GM18873 (cell line): ENCODE data around the gene ABI3.

ENCODE experiments used
- ATAC-seq: cut with Tn5 transposase; IDR thresholded peaks from one replicate; pipeline ENCODE4 v1.9.1; 2021; ENCODE audit warnings: mild to moderate bottlenecking, moderate library complexity, moderate number of reproducible peaks; ENCODE audit not compliant: unreplicated experiment, low FRiP score

ABI3 gene

DNA sequence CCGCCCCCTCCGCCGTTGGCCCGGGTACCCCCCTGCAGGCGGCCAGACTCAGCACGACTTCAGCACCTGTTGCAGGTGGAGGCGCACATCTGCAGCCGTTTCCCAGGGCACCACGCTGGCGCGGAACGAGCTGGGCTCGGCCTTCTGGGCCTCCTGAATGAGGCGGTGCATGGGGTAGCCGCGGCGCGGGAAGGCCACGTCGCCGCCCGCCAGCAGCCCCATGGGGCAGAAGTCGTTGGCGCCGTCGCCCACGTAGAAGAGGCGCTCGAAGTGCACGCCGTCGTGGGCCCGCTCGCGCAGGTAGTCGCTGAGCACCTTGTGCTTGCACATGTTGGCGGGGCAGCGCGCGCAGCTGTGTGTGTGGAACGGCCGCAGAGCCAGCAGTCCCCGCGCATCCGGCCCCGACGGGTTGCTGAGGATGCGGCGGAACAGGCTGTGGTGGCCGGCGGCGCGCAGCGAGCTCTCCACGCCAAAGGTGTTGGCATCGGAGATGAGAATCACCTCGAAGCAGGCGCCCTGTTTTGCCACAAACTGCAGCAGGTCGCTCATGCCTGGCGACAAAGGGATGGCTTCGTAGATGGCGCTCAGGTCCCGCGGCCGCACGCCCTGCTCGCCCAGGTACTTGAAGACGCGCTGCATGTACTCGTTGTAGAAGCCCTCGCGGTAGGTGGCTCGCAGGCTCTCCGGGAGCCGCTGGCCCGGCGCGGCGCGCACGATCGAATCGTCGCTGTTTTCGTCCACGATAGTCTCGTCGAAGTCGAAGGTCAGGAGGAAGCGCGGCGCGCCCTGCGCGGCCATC, 13.9 kb downstream of the ABI3 start:
- no peak for ATAC-seq

DNA sequence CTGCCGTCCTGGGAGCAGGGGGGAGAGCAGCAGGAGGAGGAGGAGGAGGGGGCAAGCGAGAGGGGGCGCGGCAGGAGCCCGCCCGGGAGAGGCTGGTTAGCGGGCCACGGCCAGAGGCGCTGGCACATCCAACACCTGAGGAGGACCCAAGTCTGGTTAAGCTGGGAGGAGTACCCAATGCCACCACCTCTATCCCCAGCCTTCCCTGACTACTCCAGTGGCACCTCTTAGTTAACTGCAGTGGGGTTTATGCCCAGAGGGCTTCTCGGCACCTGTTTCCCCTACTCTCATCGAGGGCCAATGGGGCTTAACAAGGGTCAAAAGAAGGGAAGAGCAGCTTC, 14.5 kb downstream of the ABI3 start:
- ATAC-seq = no peak

DNA sequence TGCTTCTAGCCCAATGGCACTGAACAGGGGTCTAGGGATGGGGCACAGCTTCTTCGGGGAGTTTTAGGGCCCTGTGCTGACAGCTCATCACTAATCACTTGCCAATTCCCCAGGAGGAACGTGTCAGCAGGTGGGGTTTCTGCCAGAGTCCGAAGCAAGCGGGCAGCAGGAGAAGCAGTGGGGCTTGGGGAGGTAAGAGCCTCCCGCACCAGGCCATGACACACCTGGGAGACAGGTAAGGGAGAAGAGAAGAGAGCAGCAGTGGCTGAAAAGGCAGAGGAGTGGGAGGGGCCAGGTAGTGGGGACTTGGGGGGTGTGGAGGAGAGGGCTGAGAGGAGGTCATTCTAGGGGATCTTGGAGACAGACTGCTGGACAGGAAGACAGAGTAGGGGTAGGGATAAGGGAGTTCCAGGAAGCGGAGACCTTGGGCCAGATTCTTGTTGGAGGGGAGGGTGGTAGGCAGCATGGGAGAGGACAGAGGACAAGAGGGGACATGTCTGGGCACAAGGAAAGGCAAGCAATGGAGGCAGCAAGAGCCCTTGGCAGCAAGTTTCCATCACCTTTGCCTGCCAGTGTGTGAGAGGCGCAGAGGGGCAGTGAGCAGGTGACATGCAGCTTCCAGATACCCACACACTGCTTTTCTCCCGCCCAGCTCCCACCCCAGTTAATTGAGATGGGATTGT, 15.2 kb downstream of the ABI3 start:
- no peak for ATAC-seq

DNA sequence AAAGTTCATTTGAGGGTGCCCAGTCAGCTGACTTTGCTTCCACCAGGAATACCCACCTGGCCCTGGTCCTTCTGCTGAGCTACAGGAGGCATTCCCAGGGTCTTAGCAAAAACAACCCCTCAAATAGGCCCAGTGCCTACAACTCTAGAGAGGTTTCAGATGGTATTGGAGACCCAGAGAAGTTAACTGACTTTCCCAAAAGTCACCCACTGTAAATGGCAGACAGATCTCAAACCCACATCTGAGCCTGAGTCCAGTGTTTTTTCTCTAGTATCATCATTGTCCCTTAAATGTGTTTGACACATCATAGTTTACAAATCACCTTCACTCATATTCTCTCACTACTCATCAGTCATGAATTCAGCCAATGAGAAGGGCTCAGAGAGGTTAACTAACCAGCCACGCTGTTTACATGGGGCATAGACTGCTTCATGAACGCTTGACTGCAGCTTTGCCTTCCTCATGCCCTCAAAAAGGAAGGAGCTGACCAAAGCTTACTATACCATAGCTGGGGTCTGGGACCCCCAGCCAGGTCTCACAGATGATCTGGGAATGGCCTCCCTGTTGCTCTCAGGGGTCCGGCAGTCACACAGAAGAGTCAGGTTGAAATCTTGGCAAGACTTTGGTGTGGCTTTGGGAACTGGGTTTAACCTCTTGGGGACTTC, 16.4 kb downstream of the ABI3 start:
- no peak for ATAC-seq

DNA sequence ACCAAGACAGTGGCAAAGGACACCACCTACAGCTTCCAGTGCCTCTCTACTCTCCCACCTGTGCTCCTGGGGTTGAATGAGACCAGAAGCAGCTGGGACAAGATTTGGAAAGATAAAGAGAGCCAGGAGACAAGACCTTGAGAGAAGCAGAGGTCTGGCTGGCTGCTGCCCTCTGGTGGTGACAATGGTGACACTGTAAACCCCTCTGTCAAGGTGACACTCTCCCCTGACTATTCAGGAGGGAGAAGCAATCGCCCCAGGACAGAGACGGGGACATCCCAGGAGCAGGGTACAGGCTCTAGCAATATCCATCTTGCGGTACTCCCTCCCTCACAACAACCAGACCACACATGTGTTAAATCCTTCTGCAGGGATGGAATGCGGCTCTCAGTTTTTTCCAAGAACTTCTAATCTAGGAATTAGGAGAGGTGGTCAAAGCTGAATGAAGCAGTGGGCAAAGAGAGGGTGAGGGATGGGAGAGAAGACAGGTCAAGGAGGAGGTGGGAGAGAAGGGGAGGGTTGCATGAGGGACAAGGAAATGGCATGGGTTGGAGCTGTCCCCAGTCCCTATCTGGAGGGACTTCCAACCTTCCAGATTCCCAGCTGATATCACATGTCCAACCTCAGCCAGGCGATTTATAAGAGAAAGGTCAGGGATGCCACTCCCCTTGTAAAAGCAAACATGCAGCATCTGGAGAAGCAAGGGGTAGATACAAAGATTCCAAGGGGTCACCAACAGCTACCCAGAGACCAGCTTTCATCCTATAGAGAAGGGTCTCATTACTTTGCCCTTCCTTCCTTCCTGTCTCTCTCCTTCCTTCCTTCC, 17.1 kb downstream of the ABI3 start:
- no peak for ATAC-seq

DNA sequence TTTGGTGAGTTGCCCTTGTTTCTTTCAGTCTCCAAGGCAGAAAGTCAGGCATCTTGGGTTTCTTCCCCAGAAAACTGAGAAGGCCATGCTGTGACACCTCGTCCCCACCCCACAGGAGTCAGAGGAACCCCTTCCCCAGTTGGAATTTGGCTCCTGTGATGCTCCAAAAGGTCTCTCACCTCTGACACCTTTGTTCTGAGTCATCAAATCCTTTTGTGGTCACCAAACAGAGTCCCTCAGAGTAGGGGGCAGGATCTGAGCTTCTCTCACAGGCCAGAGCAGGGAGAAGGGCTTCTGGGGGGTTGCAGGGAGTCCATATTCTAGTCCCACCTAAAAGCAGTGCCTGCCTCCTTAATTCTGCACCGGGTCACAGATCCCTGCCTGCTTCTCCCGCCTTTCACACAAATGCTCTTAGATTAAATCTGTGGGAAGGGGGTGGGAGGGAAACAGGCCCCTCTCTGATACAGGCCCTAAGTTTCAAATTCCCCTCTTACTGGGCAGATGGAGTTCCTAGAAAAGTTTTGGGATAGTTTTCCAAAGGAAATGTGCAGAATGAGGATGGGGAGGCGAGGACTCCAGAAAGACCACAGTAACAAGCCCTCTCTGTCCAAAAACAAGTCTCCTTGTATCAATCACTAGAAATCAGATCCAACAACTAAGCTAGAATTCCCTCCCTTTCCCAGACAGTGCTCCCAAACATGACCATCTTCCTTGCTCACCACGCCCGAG, 18.7 kb downstream of the ABI3 start:
- ATAC-seq = no peak

DNA sequence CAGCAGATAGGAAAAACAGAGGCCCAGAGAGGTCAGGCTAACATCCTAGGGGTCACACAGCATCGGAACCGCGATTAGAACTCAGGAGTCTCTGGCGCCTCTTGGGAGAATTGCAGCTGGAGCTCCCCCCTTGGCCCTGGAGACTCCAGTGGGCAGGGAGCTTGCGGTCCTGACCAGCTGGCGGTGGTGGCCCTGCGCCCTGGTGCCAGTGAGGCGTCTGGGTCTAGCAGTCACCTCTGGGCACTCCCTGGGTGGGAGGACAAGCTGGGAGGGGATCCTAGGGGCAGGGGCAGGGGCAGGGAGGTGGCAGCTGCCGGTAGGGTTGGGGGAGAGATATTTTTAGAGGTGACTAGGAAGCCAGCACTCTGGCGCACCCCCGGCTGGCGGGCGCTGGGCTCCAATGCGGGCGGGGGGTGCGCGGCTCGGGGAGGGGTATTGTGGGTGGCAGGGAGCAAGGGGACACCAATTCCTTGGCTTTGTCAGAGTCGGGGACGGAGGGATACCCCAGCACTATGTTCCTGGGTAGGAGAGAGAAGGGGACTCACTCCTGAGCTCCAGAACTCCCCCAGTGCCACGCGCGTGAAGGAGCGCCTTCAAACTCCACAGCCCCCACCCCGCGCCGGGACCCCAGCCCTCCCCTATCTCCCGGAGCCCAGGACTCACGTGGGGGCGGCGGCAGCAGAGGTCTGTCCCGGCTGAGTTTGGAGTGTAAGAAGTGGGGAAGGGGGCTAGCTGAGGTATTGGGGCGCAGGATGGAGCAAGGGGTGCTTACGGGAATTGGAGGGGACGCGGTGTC, 19.5 kb downstream of the ABI3 start:
- ATAC-seq = no peak

DNA sequence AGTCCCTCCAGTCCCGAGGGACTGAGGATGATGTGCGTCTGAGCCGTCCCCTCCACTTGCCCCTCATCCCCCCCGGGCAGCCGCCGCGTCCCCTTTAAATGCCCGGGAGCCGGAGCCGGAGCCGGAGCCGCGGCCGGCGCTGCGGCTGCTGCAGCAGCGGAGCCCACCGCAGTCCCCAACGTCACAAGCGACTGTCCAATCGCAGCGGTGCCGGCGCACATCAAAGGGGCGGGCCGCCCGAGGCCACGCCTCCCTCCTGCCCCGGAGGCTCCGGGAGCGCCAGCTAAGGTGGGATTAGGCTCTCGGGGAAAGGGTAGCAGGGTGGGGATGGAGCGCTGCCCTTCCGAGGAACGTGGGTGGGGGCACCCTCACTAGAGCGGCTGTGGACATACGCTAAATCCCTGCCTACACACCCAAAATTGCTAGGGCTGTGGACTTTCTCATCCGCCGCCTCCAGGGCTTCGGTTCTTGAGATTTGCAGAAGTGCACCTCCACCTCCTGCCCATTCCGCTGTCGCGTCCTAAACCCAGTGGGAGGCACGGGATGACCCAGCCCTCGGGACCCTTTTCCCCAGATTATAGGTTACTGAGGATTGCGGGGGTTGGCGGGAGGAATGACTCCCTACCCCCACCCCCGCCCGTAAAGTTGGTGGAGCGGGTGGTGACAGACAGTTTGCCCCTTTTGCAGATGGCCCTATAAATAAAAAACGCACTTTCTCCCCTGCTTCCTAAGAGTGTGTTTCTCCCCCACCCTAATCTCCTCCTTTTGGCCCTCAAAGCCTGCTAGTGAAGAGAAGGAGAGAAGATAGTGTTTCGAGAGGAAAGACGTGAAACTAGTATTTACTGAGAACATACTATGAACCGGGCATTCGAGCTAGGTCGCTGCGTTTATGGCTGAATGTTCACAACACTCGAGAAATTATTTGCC, 20.4 kb downstream of the ABI3 start, which contains the start of gene PHOSPHO1:
Gene PHOSPHO1 (minus strand): TSS at position 152 of the 927 bp plus-strand sequence. CDS start 4,096 bp downstream, outside the sequence.
- ATAC-seq = peak; percentile 65

DNA sequence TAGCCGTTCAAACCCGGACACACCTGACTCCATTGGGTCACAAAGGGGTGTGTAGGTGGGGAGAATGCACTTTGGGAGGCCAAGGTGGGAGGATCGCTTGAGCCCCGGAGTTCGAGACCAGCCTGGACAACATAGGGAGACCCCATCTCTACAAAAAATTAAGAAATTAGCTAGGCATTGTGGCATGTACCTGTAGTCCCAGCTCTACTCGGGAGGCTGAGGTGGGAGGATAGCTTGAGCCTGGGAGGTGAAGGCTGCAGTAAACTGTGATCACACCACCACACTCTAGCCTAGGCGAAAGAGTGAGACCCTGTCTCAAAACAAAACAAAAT, 21.0 kb downstream of the ABI3 start:
- ATAC-seq = no peak

DNA sequence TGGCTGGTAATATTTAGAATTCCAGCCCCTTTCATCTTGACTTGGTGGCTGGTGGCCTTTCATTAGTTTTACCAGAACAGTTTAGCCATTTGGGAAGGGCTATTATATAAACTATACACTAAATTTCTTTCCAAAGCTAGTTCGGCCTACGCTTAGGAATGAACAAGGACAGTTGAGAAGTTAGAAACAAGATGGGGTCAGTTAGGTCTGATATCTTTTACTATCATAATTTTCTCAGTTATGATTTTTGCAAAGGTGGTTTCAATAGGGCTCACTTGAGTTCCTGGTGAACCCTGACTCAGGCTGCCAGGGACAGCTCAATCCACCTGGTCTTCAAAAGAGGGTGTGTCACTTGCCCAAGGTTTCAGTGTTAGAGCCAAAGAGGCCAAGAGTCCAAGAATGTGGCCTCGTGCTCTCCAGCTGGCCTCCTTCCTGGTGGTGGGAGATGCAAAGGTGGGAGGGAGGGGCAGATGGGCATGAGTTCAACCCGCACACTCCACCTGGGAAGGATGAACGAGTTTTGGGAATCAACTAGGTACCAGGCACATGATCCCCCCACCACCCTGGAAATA, 24.1 kb downstream of the ABI3 start:
- no peak for ATAC-seq

DNA sequence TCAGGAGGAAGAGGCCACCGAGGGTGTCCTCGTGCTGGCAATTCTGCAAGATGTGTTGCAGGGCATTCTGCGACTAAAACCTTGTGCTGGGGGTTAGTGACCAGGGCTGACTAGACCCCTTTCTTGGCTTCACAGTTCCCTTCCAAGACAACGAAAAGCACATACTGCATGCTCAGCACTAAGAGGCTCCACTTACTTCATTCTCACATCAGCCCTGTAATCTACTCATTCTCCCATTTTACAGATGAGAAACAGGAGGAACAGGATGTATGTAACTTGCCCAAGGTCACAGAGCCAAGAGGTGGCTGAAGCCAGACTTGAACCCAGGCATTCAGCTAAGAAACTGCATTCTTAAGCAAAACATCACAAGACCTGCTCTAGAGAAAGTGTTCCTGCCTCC, 25.4 kb downstream of the ABI3 start:
- no peak for ATAC-seq

DNA sequence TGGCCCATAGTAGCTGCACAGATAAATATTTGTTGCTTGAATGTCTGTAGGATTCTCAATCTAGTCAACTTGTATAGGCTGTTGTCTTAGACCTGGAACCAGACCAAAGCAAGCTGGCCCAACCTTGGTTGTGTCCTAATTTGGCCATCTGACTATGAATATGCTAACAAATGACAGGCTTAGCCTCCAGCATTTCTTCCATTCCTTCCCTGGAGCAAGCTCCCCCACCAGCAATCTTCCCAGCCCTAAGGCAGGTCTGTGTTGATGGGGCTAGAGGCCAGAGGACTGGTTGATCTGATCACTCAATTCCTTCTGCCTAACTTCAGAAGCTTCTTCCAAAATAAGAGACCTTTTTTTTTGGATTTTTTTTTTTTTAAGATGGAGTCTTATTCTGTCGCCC, 29.5 kb downstream of the ABI3 start:
- ATAC-seq = no peak

DNA sequence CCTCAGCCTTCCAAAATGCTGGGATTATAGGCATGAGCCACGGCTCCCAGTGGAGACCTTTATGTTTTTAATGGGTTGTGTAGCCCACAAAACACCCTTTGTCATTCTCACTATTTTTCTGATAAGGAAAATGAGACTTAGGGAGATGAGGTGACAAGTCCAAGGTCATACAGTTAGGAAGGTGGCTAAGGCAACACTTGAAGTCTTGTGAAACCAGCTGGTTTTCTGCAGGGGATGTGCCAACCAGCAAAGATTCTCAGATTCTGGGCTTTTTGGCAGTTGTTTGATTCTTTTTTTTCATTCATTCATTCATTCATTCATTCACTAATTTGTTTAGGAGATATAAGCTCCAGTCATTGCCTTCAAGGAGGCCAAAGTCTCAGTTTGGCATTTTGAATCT, 30.1 kb downstream of the ABI3 start:
- ATAC-seq = no peak

DNA sequence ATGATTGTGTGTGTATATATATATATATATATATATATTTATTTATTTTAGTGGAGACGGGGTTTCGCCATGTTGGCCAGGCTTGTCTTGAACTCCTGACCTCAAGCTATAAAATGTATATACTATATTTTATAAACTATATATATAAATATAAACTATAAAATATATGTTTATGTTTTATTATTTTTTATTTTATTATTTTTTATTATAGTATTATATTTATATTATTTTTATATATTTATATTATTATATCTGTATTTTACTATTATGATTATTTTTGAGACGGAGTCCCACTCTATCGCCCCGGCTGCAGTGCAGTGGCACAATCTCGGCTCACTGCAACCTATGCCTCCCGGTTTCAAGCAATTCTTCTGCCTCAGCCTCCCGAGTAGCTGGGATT, 30.5 kb downstream of the ABI3 start:
- ATAC-seq = no peak

DNA sequence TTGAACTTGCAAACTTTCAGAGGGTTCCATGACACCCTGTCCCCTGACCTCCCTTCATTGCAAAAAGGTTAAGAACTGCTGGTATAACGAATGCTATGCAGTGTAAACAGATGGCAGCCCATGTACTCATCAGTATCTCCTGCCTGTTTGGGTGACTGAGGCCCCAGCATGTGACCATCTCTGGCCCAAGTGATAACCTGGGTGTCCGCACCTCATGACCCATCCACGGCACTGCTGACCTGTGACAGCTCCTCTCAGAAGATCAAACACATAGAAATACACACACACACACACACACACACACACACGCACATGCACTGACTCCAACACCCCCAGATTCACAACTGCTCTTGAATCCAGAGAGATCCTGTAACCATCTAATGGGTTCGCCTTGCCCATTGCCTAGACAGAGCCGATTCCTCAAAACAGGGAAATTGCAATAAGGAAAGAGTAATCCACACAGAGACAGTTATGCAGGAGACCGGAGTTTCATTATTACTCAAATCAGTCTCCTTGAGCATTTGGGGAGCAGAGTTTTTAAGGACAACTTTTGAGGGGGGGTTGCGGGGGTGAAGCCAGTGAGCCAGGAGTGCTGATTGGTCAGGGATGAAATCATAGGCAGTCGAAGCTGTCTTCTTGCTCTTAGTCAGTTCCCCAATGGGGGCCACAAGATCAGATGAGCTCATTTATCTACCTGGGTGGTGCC, 31.3 kb downstream of the ABI3 start:
- no peak for ATAC-seq

DNA sequence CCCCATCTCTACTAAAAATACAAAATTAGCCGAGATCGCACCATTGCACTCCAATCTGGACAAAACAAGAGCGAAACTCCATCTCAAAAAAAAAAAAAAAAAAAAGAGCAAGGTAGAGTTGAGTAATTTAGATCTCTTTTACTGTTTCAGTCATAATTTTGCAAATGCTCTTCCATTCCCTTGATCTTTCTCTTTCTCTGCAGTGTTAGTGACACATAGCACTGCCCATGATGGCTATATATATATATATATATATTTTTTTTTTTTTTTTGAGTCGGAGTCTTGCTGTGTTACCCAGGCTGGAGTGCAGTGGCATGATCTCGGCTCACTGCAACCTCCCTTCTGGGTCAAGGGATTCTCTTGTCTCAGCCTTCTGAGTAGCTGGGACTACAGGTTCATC, 32.3 kb downstream of the ABI3 start:
- no peak for ATAC-seq

DNA sequence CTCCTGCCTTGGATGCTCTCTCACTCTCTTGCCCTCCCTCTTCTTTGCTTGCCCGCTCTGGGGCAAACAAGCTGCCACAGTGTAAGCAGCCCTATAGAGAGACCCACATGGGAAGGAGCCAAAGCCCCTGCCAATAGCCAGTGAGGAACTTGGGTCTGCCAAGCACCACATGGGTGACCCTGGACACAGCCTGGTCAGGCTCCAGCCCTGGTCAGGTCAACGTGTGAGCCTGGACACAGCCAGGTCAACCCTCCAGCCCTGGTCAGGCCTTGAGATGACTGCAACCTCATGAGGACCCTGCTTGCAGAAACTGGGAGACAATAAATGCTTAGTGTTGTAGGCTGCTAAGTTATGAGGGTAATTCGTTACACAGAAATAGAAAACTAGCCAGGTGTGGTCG, 34.3 kb downstream of the ABI3 start:
- ATAC-seq = no peak
